ENCODE results near the gene ZEB1. TPM values are rescaled to one million over a fixed set of nuclear protein-coding genes. Genes with fewer than 3 reads are reported as not detected.

ZEB1 gene
- total and polyA plus RNA-seq, 2 of the 8 experiments (the other 6 are each of a cell fraction or from before 2014, with no cell fraction given) = 0.08 to 0.15 TPM

DNA sequence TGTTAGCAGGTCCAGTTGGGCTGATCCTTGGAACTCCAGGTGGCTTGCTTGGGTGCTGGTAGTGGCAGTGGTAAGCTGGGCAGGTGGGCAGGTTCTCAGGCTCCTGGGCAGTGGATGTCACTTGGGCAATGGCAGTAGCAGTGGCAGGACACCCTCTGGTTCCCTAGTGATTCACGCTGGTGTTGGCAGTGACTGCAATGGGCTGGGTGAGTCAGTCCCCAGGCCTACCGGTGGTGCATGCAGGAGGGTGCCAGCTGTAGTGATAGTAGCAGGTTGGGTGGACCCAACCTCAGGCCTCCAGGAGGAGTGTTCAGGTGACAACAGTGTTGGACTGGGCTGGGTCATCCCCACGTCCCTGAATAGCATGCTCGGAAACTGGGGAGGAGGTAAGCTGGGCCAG, 189.2 kb downstream of the ZEB1 start:
- H4K91ac ChIP-seq (replicated peaks; ENCODE audit: insufficient read length, low read length) = no peak overlapping the region
- no peak overlapping the region for H3K4me2 ChIP-seq (ENCODE audit: insufficient read depth in 1 of 2, low read depth in 2 of 2, low read length in 2 of 2)
- H4K5ac ChIP-seq (ENCODE audit: insufficient read length, low read depth, low read length) = no peak overlapping the region
- H3K9ac ChIP-seq (replicated peaks in 1 of 4; ENCODE audit: extremely low read depth in 1 of 4, low read depth in 3 of 4, low read length in 3 of 4) = no peak overlapping the region
- no peak overlapping the region for H2BK15ac ChIP-seq (ENCODE audit: low read length)
- H3K4me3 ChIP-seq (ENCODE audit: extremely low read depth in 1 of 4, insufficient read depth in 2 of 4, low read depth in 3 of 4, low read length in 4 of 4) = no peak overlapping the region; a peak in 1 of 8 replicates
- ChIA-PET CTCF (ENCODE audit: partially characterized antibody) (interaction anchor here (1.5 kb wide), 1 partner anchor 10 kb away, joined by 5 read pairs; no protein-coding TSS in a partner anchor), POLR2A (ENCODE audit: partially characterized antibody) (no interaction called here)
- H3K9me3 ChIP-seq (ENCODE audit: insufficient read depth in 2 of 2, low read depth in 1 of 2, low read length in 1 of 2) = peaks cover 7 to 10% of the 10 kb centered on the region in 2 experiments; a peak in 2 of 4 replicates
- H2BK20ac ChIP-seq (ENCODE audit: low read length) = no peak overlapping the region
- FAIRE-seq (no peak), DNase-seq (ENCODE audit: low read depth in 1 of 2, low spot score in 2 of 2) (no peak)
- no peaks in the 10 kb centered on the region for H3K36me3 ChIP-seq (ENCODE audit: control insufficient read depth in 2 of 4, insufficient read depth in 4 of 4, low read length in 3 of 4)
- H3K14ac ChIP-seq (ENCODE audit: insufficient read length) = no peak overlapping the region
- no peaks in the 10 kb centered on the region for H4K20me1 ChIP-seq (replicated peaks in 1 of 2; ENCODE audit: control insufficient read depth in 1 of 2, insufficient read depth in 2 of 2, low read length in 2 of 2)
- no peaks in the 10 kb centered on the region for H3K79me1 ChIP-seq (ENCODE audit: low read depth, low read length)
- no peak overlapping the region for H3K18ac ChIP-seq (ENCODE audit: extremely low read depth, low read length)
- H3K56ac ChIP-seq (replicated peaks; ENCODE audit: insufficient read length, low read depth, low read length) = no peak overlapping the region
- TF ChIP-seq HDAC2 (IDR thresholded peaks at IDR 0.05; ENCODE audit: borderline replicate concordance in 1 of 2, low read depth in 2 of 2, low read length in 2 of 2) (no peak), SIN3A (conservative IDR thresholded peaks at IDR 0.05 in 1 of 2, IDR thresholded peaks at IDR 0.05 in 1 of 2; ENCODE audit: low read depth in 1 of 2, low read length in 2 of 2) (no peak), CREB1 (IDR thresholded peaks at IDR 0.05) (no peak), EP300 (IDR thresholded peaks at IDR 0.05; ENCODE audit: borderline replicate concordance in 1 of 2, low read depth in 2 of 2, low read length in 2 of 2) (no peak), RNF2 (IDR thresholded peaks at IDR 0.05; ENCODE audit: borderline replicate concordance, low read depth, low read length, missing control alignments, poor library complexity, severe bottlenecking) (no peak), SUZ12 (IDR thresholded peaks at IDR 0.05; ENCODE audit: low read length) (no peak), SP1 (IDR thresholded peaks at IDR 0.05; ENCODE audit: low read depth, low read length) (no peak), YY1 (IDR thresholded peaks at IDR 0.05; ENCODE audit: low read depth, low read length) (no peak)
- TF ChIP-seq, protein P1, sequence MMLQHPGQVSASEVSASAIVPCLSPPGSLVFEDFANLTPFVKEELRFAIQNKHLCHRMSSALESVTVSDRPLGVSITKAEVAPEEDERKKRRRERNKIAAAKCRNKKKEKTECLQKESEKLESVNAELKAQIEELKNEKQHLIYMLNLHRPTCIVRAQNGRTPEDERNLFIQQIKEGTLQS (IDR thresholded peaks at IDR 0.05; ENCODE audit: insufficient read depth, low read depth, low read length) = no peak
- no peak overlapping the region for H3K4ac ChIP-seq (replicated peaks; ENCODE audit: insufficient read length, low read depth, low read length)
- H2BK5ac ChIP-seq (ENCODE audit: low read depth, low read length) = no peak overlapping the region
- H2AFZ ChIP-seq (ENCODE audit: low read length) = no peak overlapping the region
- WGBS, 2 experiments (ENCODE audit: extremely low coverage in 1 of 2, insufficient coverage in 1 of 2, insufficient read length in 1 of 2, insufficient replicate concordance in 2 of 2, low coverage in 1 of 2, low lambda C conversion rate in 2 of 2, missing lambda C conversion rate in 1 of 2) = 89% methylated on average over 4 of the region's 4 CpGs; no CpG with 5 or more reads in 1 of the 2 experiments
- H3K27me3 ChIP-seq (replicated peaks in 1 of 4; ENCODE audit: control insufficient read depth in 3 of 4, extremely low read depth in 1 of 4, insufficient read depth in 3 of 4, low read length in 3 of 4) = no peaks in the 10 kb centered on the region
- H2AK5ac ChIP-seq (ENCODE audit: low read depth, low read length) = no peak overlapping the region
- no peak overlapping the region for H3K23ac ChIP-seq (ENCODE audit: insufficient read length)
- no peaks in the 10 kb centered on the region for H3K79me2 ChIP-seq (ENCODE audit: control insufficient read depth in 1 of 2, insufficient read depth in 2 of 2, low read length in 2 of 2)
- no peak overlapping the region for H3K27ac ChIP-seq (ENCODE audit: low read depth, low read length)
- no peaks in the 10 kb centered on the region; a peak in 1 of 7 replicates for H3K4me1 ChIP-seq (replicated peaks in 1 of 4; ENCODE audit: control insufficient read depth in 3 of 4, insufficient read depth in 4 of 4, low read length in 3 of 4)
- no peak overlapping the region for H2BK12ac ChIP-seq (ENCODE audit: low read depth, low read length)
- no peak overlapping the region for H2BK120ac ChIP-seq (replicated peaks; ENCODE audit: low read depth, low read length)
- no peak overlapping the region for H4K8ac ChIP-seq (ENCODE audit: extremely low read depth, insufficient read depth, low read length)
- no peaks in the 10 kb centered on the region for H3K23me2 ChIP-seq (ENCODE audit: low read depth, low read length)
